Body of pancreas (tissue), 4 donors: ENCODE data around the gene FURIN. TPM values are rescaled to one million over a fixed set of nuclear protein-coding genes. Genes with fewer than 3 reads are reported as not detected.

Experiments used
- ATAC-seq: fragments of 150-250 bp; one replicate; pipeline ENCODE4 v1.9.1; 2016
- DNase-seq, 4 donors: peaks; one replicate each; pipeline ENCODE4 v3.0.0-alpha.2; 2019
- H3K27ac ChIP-seq, 4 donors: fragments of 200-600 bp; sonication (generic); 1 replicate in 3 of 4; 2 replicates in 1 of 4; pipeline versions ENCODE4 v1.5.1 to v1.6.1; 2016 to 2019; ENCODE audit warnings: mild to moderate bottlenecking in 1 of 4, mixed read lengths in 1 of 4, moderate library complexity in 1 of 4
- H3K27me3 ChIP-seq, 2 donors: fragments of 200-600 bp; sonication (generic); one replicate each; pipeline ENCODE4 v1.6.0; 2016; ENCODE audit warnings: mild to moderate bottlenecking in 1 of 2
- H3K36me3 ChIP-seq, 2 donors: fragments of 200-600 bp; sonication (generic); replicated peaks in 1 of 2; 2 replicates each; pipeline ENCODE4 v1.5.1; 2016; ENCODE audit warnings: low read depth in 2 of 2; ENCODE audit not compliant: insufficient read depth in 1 of 2
- H3K4me1 ChIP-seq: fragments of 200-600 bp; sonication (generic); one replicate; pipeline ENCODE4 v1.6.0; 2016
- H3K4me3 ChIP-seq, 2 donors: fragments of 200-600 bp; sonication (generic); 1 replicate in 1 of 2; 2 replicates in 1 of 2; pipeline ENCODE4 v1.5.1; 2016 to 2019
- H3K9me3 ChIP-seq, 3 donors: fragments of 200-600 bp; sonication (generic); 1 replicate in 2 of 3; 2 replicates in 1 of 3; pipeline ENCODE4 v1.5.1; 2016
- POLR2A ChIP-seq, 3 donors: fragments of 450-650 bp; IDR thresholded peaks; one replicate each; pipeline ENCODE4 v1.6.1; 2016; ENCODE audit warnings: antibody characterized with exemption in 3 of 3, mild to moderate bottlenecking in 2 of 3
- WGBS, 2 donors: methylation state at CpG; one replicate each; pipeline ENCODE4 v1.1.5; 2017; 5-methylcytosine and 5-hydroxymethylcytosine counted together
- intact Hi-C: fragments of 100-400 bp; cut with DNase I; formaldehyde crosslinking; loops from one replicate; pipeline ENCODE4 v1.15.1; 2023
- total RNA-seq, 2 donors: library from RNA; depleted of rRNA; stranded (reverse); fragments of >200 nt; gene quantifications; one replicate each; pipeline ENCODE4 v1.1.0, GENCODE V29; 2016
- TF ChIP-seq, protein P1 (sequence below), 7 experiments: fragments of 450-650 bp in 4 of 7; fragments of 200-600 bp in 3 of 7; sonication (generic) in 3 of 7; IDR thresholded peaks; one replicate each; pipeline ENCODE4 v1.5.1; 2016 to 2019; ENCODE audit warnings: antibody characterized with exemption in 7 of 7

FURIN gene
- total RNA-seq, 2 donors from 2014 or later = 88.0 to 112 TPM

DNA sequence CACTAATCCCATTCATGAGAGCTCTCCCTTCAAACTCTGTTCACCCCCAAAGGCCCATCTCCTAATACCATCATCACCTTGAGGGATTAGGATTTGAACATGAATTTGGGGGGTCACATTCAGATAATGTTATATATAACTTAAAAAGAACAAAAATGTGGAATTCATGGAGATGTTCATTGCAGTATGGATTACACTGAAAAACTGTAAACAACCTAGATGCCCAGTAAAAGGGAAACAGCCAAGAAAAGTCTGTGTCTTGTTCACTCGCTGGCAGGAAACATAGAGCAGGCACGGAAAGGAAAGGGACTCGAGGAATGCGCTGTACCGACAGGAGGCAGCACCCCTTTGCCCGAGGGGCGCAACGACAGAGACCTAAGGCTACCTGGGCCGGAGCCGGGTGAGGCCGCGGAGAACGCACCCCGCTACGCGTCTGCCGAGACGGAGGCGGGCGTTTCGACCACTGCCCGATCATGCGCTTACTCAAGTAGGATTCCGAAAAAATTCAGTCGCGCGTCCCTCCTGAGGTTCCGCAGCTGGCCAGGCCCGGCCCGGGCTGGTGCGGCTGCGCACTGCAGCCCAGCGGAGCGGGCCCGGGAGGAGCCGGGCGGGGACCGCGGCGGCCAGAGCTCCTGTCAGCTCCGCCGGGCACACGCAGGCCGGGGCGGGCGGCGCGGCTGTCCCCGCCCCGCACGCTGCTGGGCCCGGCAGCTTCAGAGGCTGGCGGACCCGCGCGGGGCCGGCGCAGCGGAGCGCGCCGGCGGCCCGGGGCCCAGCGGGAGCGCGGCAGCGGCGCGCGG lies 33.9 kb downstream of the FURIN start:
- H3K27ac ChIP-seq = peak overlapping the region; percentile 92 to 96 (median 94)
- peak; percentile 77 to 84 (median 82) for DNase-seq
- H3K27me3 ChIP-seq = no peaks in the 10 kb centered on the region
- H3K36me3 ChIP-seq = peaks cover 0 to 3% of the 10 kb centered on the region in 2 donors
- H3K4me1 ChIP-seq = peaks cover 50% of the 10 kb centered on the region
- WGBS, 2 donors = 1% methylated on average over 8 to 70 of the region's 71 CpGs
- intact Hi-C loops = no loop called here
- peak; percentile 51 to 78 (median 75) for TF ChIP-seq POLR2A (IDR thresholded peaks at IDR 0.05)
- TF ChIP-seq, protein P1, sequence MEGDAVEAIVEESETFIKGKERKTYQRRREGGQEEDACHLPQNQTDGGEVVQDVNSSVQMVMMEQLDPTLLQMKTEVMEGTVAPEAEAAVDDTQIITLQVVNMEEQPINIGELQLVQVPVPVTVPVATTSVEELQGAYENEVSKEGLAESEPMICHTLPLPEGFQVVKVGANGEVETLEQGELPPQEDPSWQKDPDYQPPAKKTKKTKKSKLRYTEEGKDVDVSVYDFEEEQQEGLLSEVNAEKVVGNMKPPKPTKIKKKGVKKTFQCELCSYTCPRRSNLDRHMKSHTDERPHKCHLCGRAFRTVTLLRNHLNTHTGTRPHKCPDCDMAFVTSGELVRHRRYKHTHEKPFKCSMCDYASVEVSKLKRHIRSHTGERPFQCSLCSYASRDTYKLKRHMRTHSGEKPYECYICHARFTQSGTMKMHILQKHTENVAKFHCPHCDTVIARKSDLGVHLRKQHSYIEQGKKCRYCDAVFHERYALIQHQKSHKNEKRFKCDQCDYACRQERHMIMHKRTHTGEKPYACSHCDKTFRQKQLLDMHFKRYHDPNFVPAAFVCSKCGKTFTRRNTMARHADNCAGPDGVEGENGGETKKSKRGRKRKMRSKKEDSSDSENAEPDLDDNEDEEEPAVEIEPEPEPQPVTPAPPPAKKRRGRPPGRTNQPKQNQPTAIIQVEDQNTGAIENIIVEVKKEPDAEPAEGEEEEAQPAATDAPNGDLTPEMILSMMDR (IDR thresholded peaks at IDR 0.05) = peak; percentile 56 to 96 (median 84)
- H3K4me3 ChIP-seq = peak overlapping the region in 1 of 2 donors; percentile 27
- no peaks in the 10 kb centered on the region for H3K9me3 ChIP-seq
- ATAC-seq = peak; percentile 83

DNA sequence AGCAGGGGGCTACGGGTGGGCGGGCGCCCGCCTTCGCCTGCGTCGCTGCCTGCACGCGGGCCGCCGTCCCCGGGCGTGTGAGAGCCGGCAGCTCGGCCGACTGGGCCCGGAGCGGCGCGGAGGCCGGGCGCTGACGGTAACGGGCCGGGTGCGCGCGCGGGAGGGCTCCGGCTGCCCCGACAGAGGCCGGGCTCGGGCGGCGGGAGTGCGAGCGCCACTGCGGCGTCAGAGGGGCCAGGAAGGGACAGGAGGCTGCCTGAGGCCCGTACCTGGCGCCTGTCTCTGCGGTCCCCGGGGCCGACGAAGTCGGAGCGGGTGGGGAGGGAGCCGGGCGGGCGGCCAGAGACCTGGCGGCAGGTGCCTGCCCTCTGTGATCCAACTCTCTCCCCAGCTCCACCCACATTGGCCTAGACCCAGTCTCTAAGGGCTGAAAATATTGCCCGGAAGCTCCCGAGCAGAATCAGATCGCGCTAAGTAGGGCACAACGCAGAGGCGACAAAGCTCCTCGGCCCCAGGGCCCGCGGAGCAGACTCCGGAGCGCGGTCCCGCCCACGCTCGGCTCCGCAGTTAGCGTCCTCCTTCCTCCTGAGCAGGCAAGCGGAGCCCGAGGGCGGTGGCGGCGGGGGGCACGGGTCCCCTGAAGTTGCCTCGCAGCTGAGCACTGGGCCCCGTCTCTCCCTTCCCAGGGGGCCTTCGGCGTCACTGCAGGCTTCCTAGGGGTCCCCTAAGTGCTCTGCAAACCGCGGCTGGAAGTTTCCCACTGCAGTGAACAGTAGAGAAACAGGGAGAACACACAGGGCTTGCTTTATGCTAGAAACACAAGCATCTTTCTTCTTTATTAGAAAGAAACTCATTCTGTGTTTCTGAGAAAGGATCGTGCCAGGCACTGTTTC lies 34.7 kb downstream of the FURIN start, which contains the start of gene MAN2A2:
Gene MAN2A2 (plus strand): TSS at position 463 of the 893 bp plus-strand sequence. CDS start 906 bp downstream, outside the sequence.
- peaks cover 0 to 5% of the 10 kb centered on the region in 2 donors for H3K36me3 ChIP-seq
- no peaks in the 10 kb centered on the region for H3K9me3 ChIP-seq
- peak within 1 kb of the TSS; percentile 42 to 45 for H3K4me3 ChIP-seq
- peaks cover 57% of the 10 kb centered on the region for H3K4me1 ChIP-seq
- H3K27me3 ChIP-seq = no peaks in the 10 kb centered on the region
- WGBS, 2 donors = 0 to 1% methylated on average over 8 to 64 of the region's 81 CpGs
- peak; percentile 78 to 85 (median 82) for TF ChIP-seq POLR2A (IDR thresholded peaks at IDR 0.05)
- TF ChIP-seq, protein P1 (IDR thresholded peaks at IDR 0.05) = no peak
- intact Hi-C loops = no loop called here
- DNase-seq (peak; percentile 90 to 91 (median 90)), ATAC-seq (peak; percentile 78)
- peak within 1 kb of the TSS; percentile 92 to 96 (median 94) for H3K27ac ChIP-seq

DNA sequence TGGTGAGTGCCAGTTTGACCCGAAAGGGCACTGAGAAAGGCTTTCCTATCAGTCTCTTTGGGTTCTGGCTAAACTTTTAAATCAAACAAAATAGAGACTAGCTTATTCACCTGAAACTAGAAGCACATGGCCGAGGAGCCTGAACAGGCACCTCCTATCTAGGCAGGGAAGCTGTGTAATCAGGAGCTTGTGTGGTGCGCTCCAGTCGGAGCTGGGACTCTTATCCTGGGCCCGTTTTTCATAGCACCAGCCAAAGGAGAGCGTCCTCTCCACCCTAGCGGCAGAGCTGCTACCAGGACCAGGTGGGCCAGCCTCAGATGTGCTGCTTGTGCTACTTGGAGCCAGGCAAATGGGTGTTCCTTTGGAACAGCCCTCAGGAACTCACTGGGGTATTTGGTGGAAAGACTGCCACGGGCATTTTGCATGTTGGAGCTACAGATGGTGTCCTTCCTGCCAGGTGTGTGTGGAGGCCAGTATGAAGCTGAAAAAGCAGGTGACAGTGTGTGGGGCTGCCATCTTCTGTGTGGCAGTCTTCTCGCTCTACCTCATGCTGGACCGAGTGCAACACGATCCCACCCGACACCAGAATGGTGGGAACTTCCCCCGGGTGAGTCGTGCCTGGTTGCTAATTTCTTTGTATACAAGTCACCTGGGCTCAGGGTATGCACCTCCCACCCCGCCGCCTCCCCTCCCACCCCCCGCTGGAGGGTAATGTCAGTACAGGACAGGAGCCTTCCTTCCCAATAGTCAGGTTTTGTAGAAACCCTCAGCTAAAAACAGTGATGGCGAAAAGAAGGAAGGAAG lies 35.5 kb downstream of the FURIN start:
- no peaks in the 10 kb centered on the region for H3K27me3 ChIP-seq
- TF ChIP-seq POLR2A (IDR thresholded peaks at IDR 0.05) = no peak
- TF ChIP-seq, protein P1 (IDR thresholded peaks at IDR 0.05) = peak in 4 of 7 experiments; percentile 16 to 28 (median 20)
- ATAC-seq = peak; percentile 12
- H3K36me3 ChIP-seq = peaks cover 0 to 7% of the 10 kb centered on the region in 2 donors
- DNase-seq = peak; percentile 39 to 63 (median 60)
- WGBS, 2 donors = 45 to 48% methylated on average over 15 to 18 of the region's 18 CpGs
- peaks cover 57% of the 10 kb centered on the region for H3K4me1 ChIP-seq
- no peaks in the 10 kb centered on the region for H3K9me3 ChIP-seq
- peak overlapping the region; percentile 92 to 96 (median 94) for H3K27ac ChIP-seq
- peak overlapping the region in 1 of 2 donors; percentile 45 for H3K4me3 ChIP-seq
- intact Hi-C loops = no loop called here

DNA sequence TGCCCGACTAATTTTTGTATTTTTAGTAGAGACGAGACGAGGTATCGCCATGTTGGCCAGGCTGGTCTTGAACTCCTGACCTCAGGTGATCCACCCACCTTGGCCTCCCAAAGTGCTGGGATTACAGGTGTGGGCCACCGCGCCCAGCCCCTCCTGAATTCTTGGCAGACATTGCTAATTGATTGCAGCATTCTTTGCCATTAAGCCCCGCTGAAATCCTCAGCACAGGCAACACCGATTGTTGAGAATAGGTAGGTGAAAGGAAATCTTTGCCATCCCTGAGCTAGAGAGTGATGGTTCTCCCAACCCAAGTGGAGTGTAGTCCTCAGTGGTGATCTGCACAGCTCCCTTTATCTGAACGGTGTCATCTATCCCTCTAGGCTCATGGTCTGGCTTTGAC lies 36.4 kb downstream of the FURIN start:
- intact Hi-C loops = no loop called here
- 87 to 98% methylated on average over 7 to 9 of the region's 9 CpGs for WGBS, 2 donors

More for the DNA sequence above, 36.4 kb downstream of the FURIN start:
- ATAC-seq = no peak
- TF ChIP-seq, protein P1 (IDR thresholded peaks at IDR 0.05) = no peak
- TF ChIP-seq POLR2A (IDR thresholded peaks at IDR 0.05) = no peak
- H3K27me3 ChIP-seq = no peaks in the 10 kb centered on the region
- no peaks in the 10 kb centered on the region for H3K9me3 ChIP-seq
- no peak for DNase-seq
- peak overlapping the region in 3 of 4 donors; percentile 72 to 96 (median 74) for H3K27ac ChIP-seq
- no peak overlapping the region for H3K4me3 ChIP-seq
- peaks cover 0 to 13% of the 10 kb centered on the region in 2 donors for H3K36me3 ChIP-seq
- peaks cover 57% of the 10 kb centered on the region for H3K4me1 ChIP-seq
